ENCODE measurements around the gene ZBTB7C.

DNA sequence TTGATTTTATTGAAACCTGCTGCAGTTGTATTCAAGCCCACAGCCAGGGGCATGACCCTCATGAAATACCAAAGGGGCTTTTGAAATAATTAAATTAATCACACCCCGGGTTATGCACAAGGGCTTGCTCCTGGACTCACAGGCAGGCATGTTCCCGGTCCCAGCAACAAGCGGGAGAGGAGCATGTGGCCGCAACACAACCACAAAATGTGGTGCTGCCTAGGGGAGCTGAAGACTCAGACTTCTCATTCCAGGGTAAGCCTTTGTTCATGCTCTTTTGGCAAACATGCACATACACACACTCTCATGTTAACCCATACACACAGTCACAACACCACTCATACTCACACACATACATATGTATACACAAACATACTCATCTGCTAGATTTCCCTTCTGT is 245.1 kb downstream of the ZBTB7C start:
- TF ChIP-seq, protein P1, sequence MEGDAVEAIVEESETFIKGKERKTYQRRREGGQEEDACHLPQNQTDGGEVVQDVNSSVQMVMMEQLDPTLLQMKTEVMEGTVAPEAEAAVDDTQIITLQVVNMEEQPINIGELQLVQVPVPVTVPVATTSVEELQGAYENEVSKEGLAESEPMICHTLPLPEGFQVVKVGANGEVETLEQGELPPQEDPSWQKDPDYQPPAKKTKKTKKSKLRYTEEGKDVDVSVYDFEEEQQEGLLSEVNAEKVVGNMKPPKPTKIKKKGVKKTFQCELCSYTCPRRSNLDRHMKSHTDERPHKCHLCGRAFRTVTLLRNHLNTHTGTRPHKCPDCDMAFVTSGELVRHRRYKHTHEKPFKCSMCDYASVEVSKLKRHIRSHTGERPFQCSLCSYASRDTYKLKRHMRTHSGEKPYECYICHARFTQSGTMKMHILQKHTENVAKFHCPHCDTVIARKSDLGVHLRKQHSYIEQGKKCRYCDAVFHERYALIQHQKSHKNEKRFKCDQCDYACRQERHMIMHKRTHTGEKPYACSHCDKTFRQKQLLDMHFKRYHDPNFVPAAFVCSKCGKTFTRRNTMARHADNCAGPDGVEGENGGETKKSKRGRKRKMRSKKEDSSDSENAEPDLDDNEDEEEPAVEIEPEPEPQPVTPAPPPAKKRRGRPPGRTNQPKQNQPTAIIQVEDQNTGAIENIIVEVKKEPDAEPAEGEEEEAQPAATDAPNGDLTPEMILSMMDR (optimal IDR thresholded peaks at IDR 0.05 in 1 of 3, IDR thresholded peaks at IDR 0.05 in 1 of 3, conservative IDR thresholded peaks at IDR 0.05 in 1 of 3; ENCODE audit: extremely low read depth in 1 of 3, insufficient read depth in 2 of 3, low read length in 3 of 3) = no peak
- TF ChIP-seq EZH2 (IDR thresholded peaks at IDR 0.05; ENCODE audit: low read length) = no peak
